ENCODE measurements around the gene NAGA. TPM values are rescaled to one million over a fixed set of nuclear protein-coding genes. Genes with fewer than 3 reads are reported as not detected.

The NAGA gene
- total and polyA plus RNA-seq, 5 donors, result 9.4 to 16.3 (median 15.0) TPM

DNA sequence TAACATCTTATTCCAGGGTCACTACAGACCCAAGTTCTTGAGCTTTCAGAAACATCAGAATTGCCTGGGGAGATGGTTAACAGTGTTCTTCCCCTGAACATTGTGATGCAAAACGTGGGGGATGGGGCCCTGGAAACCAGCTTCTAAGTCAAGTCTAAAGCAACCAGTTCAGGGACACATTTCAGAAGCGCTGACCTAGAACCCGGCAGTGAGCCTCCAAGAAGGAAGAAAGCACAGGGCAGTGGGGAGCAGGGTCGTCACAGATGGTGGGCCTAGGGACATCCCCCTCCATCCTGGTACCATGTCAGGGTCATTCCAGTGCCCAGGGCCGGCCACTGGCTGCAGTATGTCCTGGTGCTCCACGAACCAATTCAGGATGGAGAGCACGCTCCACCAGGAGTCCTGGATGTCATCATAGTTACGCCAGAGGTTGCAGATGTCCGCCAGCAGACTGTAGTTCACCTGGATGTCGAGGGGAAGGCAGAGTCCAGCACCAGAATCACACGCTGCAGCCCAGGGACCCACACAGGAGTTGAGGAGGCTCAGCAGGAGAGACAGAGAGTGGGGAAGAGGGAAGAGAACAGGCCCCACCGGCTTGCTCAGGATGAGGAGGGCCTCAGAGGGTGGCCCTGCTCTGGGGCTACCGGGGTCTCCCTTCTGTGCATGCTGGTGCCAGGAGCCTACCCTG lies 5.0 kb downstream of the NAGA start:
- no peaks in the 10 kb centered on the region for H3K4me1 ChIP-seq (ENCODE audit: control insufficient read depth, insufficient read depth, low read length)
- no peak overlapping the region for H3K4me3 ChIP-seq (ENCODE audit: low read length)
- ATAC-seq (no peak), DNase-seq (no peak)
- no peaks in the 10 kb centered on the region for H3K27me3 ChIP-seq (ENCODE audit: control insufficient read depth, insufficient read depth)
- H3K9me3 ChIP-seq (ENCODE audit: control insufficient read depth, low read length), result no peaks in the 10 kb centered on the region
- H3K27ac ChIP-seq (ENCODE audit: low read length), result no peak overlapping the region
- 87% methylated on average over 13 of the region's 13 CpGs for WGBS
- intact Hi-C loops (cut with DNase I), result no loop called here

DNA sequence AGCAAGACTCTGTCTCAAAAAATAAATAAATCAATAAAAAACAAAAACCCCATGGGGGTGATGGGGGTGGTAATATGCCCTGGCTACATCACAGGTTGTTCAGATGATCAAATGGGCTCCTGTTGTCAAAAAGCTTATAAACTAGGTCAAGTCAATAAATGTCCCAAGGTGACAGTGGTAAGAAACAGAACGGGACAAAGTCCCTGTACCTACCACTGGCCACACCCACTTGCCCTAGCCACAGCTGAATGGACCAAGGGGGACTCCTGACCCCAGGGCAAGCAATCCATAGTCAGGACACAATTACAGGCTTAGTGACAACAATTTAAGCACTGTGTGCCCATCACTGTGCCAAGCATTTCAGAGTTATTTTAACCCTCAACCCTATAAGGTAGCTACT lies 6.0 kb downstream of the NAGA start:
- H3K9me3 ChIP-seq (ENCODE audit: control insufficient read depth, low read length), result no peaks in the 10 kb centered on the region
- no peaks in the 10 kb centered on the region for H3K27me3 ChIP-seq (ENCODE audit: control insufficient read depth, insufficient read depth)
- no peak overlapping the region for H3K27ac ChIP-seq (ENCODE audit: low read length)
- intact Hi-C loops (cut with DNase I), result no loop called here
- H3K4me1 ChIP-seq (ENCODE audit: control insufficient read depth, insufficient read depth, low read length), result no peaks in the 10 kb centered on the region
- ATAC-seq, result no peak
- 97% methylated on average over 1 of the region's 1 CpG for WGBS
- no peak for DNase-seq
- H3K4me3 ChIP-seq (ENCODE audit: low read length), result no peak overlapping the region

DNA sequence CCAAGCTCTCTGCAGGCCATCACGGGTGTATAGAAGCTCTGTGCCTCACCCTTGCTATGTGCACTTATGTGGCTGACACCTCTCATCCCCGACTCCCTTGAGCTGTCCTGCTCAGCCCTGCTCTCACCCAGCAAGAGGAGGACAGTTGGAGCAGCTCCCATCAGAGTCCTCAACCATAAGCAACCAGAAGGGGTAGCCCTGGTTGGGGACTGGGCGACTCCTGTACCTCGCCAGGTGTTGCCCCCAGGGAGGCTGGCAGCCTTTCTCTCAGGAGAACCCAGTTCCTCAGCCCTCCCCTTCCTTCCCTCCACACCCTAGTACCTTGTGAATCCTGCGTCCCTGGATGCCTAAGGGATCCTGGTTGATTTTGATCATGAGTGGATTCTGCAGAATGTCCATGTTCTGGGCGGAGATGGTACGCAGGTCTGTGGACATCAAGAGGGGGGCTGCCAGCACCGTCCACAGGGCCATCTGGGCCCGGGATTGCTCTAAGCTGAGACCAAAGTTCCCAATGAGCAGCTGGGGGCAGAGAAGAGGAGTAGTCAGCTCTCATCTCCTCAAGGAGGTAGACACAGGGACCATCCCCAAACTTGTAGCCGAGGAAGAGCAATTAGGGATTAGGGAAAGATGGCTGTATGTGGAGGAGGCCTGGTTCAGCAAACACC lies 8.0 kb downstream of the NAGA start:
- Histone ChIP-seq H3K9me3 (ENCODE audit: control insufficient read depth, low read length) (no peaks in the 10 kb centered on the region), H3K27ac (ENCODE audit: low read length) (no peak overlapping the region), H3K27me3 (ENCODE audit: control insufficient read depth, insufficient read depth) (no peaks in the 10 kb centered on the region), H3K4me3 (ENCODE audit: low read length) (no peak overlapping the region), H3K4me1 (ENCODE audit: control insufficient read depth, insufficient read depth, low read length) (no peaks in the 10 kb centered on the region)
- 93% methylated on average over 10 of the region's 10 CpGs for WGBS
- ATAC-seq (no peak), DNase-seq (no peak)
- intact Hi-C loops (cut with DNase I), result no loop called here

DNA sequence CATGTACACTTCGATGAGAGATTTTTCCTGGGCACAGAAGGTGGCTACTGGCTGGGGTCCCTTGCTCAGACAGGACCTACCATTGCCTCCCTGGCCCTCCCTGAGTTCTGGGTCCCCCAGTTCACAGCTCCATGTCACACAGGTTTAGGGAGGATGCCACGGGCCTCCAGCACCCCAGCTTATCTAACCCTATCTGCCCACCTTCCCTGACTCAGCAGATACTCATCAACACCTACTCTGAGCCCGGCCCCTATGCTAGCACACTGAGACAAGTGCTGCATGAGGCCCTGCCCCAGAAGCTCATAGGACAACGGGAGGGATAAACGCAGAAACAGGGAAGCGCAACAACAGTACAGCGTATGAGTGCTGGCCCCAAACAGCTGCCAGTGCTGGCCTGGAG lies 9.6 kb downstream of the NAGA start:
- intact Hi-C loops (cut with DNase I), result no loop called here
- no peak overlapping the region for H3K4me3 ChIP-seq (ENCODE audit: low read length)
- no peaks in the 10 kb centered on the region for H3K27me3 ChIP-seq (ENCODE audit: control insufficient read depth, insufficient read depth)
- WGBS, result 93% methylated on average over 7 of the region's 7 CpGs
- no peak overlapping the region for H3K27ac ChIP-seq (ENCODE audit: low read length)
- no peak for ATAC-seq
- H3K4me1 ChIP-seq (ENCODE audit: control insufficient read depth, insufficient read depth, low read length), result no peaks in the 10 kb centered on the region
- DNase-seq, result no peak
- H3K9me3 ChIP-seq (ENCODE audit: control insufficient read depth, low read length), result no peaks in the 10 kb centered on the region

DNA sequence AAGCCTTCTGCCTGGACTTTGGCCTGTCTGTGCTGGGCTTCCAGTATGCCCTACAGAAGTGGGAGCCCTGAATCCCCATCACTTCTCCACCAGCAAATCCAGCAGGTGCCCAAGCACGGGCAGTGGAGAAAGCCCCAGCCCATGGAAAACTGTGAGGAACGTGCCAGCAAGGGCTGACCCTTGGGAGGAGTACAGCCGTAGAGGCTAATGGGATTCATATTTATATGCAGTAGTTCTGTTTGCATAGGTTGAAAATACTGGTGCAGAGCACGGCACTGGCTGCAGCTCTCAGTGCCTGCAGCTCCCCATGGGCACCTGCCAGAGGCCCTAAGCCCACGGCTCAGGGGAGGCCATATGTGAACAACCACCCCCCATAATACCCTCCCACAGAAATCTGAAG lies 10.1 kb downstream of the NAGA start:
- intact Hi-C loops (cut with DNase I), result no loop called here
- DNase-seq, result no peak

DNA sequence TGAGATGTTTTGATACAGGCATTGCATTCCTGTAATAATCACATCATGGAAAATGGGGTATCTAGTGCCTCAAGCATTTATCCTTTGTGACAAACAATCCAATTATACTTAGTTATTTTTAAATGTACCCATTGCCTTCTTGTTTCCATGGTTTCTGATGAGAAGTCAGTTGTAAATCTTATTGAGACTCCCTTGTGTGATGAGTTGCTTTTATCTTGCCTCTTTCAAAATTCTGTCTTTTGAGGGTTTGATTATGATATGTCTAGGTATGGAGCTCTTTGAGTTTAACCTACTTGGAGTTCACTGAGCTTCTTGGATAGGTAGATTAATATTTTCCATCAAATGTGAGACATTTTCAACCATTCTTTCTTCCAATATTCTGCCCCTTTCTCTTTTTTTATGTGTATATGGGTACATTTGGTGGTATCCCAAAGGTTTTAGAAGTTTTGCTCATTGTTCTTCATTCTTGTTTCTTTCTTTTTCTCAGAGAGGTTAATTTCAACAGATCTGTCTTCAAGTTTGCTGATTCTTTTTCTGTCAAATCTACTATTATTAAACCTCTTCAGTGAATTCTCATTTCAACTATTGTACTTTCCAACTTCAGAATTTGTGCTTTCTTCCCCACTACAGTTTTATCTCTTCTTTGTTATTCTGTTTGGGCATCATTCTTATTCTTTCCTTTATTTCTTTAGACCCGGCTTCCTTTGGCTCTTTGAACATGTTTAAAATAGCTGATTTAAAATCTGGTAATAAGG lies 13.7 kb downstream of the NAGA start:
- WGBS, result 99% methylated on average over 1 of the region's 1 CpG
- Histone ChIP-seq H3K4me3 (ENCODE audit: low read length) (no peak overlapping the region), H3K27ac (ENCODE audit: low read length) (no peak overlapping the region), H3K27me3 (ENCODE audit: control insufficient read depth, insufficient read depth) (no peaks in the 10 kb centered on the region), H3K4me1 (ENCODE audit: control insufficient read depth, insufficient read depth, low read length) (no peaks in the 10 kb centered on the region), H3K9me3 (ENCODE audit: control insufficient read depth, low read length) (no peaks in the 10 kb centered on the region)
- no peak for DNase-seq
- ATAC-seq, result no peak
- intact Hi-C loops (cut with DNase I), result no loop called here

More for the DNA sequence above, 10.1 kb downstream of the NAGA start:
- Histone ChIP-seq H3K9me3 (ENCODE audit: control insufficient read depth, low read length) (no peaks in the 10 kb centered on the region), H3K4me3 (ENCODE audit: low read length) (no peak overlapping the region), H3K27ac (ENCODE audit: low read length) (no peak overlapping the region), H3K4me1 (ENCODE audit: control insufficient read depth, insufficient read depth, low read length) (no peaks in the 10 kb centered on the region), H3K27me3 (ENCODE audit: control insufficient read depth, insufficient read depth) (no peaks in the 10 kb centered on the region)
- ATAC-seq, result no peak
- 97% methylated on average over 5 of the region's 5 CpGs for WGBS

DNA sequence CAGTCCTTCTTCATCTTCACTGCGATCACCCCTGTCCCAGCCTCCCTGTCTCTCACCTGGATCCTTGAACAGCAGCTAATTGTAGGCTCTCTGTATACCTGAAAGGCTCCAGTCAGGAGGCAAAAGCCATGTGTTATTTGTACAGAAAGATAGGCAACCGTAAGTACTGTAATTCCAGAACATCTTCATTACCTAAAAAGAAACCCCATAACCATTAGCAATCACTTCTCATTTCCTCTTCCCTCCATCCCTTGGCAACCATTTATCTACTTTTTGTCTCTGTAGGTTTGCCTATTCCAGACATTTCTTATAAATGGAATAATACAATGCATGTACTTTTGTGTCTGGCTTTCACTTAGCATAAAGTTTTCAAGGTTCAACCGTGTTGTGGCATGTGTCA lies 17.8 kb downstream of the NAGA start:
- 82% methylated on average over 3 of the region's 3 CpGs for WGBS
- no peak overlapping the region for H3K4me3 ChIP-seq (ENCODE audit: low read length)
- intact Hi-C loops (cut with DNase I), result no loop called here
- H3K9me3 ChIP-seq (ENCODE audit: control insufficient read depth, low read length), result no peaks in the 10 kb centered on the region
- ATAC-seq (no peak), DNase-seq (no peak)
- H3K27ac ChIP-seq (ENCODE audit: low read length), result no peak overlapping the region
- H3K4me1 ChIP-seq (ENCODE audit: control insufficient read depth, insufficient read depth, low read length), result no peaks in the 10 kb centered on the region
- H3K27me3 ChIP-seq (ENCODE audit: control insufficient read depth, insufficient read depth), result no peaks in the 10 kb centered on the region

DNA sequence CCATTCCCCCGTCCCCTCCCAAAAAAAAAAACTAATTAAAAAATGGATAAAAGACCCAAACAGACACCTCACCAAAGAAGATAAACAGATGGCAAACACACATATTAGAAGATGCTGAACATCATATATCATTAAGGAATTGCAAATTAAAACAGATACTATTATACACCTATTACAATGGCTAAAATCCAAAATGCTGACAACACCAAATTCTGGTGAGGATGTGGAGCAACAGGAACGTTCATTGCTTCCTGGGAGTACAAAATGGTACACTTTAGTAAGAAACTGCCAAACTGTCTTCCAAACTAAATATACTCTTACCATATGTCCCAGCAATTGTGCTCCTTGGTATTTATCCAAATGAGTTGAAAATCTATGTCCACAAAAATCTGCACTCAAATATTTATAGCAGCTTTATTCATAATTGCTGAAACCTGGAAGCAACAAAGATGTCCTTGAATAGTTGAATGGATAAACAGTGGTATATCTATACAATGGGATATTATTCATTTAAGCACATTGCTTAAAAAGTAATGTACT lies 19.9 kb downstream of the NAGA start:
- ATAC-seq (no peak), DNase-seq (no peak)
- Histone ChIP-seq H3K4me1 (ENCODE audit: control insufficient read depth, insufficient read depth, low read length) (no peaks in the 10 kb centered on the region), H3K27ac (ENCODE audit: low read length) (no peak overlapping the region), H3K9me3 (ENCODE audit: control insufficient read depth, low read length) (no peaks in the 10 kb centered on the region), H3K27me3 (ENCODE audit: control insufficient read depth, insufficient read depth) (no peaks in the 10 kb centered on the region), H3K4me3 (ENCODE audit: low read length) (no peak overlapping the region)
- 61% methylated on average over 2 of the region's 2 CpGs for WGBS
- intact Hi-C loops (cut with DNase I), result no loop called here

DNA sequence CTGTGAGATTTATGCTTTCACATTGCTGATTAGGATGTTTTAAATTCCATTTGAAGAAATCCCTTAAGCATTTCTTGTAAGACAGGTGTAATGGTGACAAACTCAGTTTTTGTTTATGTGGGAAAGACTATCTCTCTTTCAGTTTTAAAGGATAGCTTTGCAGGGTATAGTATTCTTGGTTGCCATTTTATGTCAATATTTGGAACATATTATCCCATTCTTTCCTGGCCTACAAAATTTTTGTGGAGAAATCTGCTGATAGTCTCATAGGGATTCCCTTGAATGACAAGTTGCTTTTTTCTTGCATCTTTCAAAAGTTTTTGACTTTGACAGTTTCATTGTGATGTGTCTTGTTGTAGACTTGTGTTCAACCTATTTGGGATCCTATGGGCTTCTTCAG lies 28.8 kb downstream of the NAGA start:
- Histone ChIP-seq H3K4me3 (ENCODE audit: low read length) (no peak overlapping the region), H3K27ac (ENCODE audit: low read length) (no peak overlapping the region), H3K9me3 (ENCODE audit: control insufficient read depth, low read length) (no peaks in the 10 kb centered on the region), H3K4me1 (ENCODE audit: control insufficient read depth, insufficient read depth, low read length) (no peaks in the 10 kb centered on the region), H3K27me3 (ENCODE audit: control insufficient read depth, insufficient read depth) (no peaks in the 10 kb centered on the region)
- intact Hi-C loops (cut with DNase I), result no loop called here
- ATAC-seq (no peak), DNase-seq (no peak)

DNA sequence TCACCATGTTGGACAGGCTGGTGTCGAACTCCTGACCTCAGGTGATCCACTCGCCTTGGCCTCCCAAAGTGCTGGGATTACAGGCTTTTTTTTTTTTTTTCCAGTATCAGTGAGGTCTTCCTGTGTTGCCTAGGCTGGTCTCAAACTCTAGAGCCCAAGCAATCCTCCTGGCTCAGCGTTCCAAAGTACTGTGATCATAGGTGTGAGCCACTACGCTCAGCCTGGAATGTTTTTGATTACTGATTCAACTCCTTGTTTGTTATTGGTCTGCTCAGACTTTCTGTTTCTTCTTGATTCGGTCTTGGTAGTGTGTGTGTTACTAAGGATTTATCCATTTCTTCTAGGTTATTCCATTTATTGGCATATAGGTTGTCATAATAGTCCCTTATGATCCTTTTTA lies 31.3 kb downstream of the NAGA start:
- H3K27ac ChIP-seq (ENCODE audit: low read length), result no peak overlapping the region
- H3K9me3 ChIP-seq (ENCODE audit: control insufficient read depth, low read length), result no peaks in the 10 kb centered on the region
- DNase-seq (no peak), ATAC-seq (no peak)
- H3K27me3 ChIP-seq (ENCODE audit: control insufficient read depth, insufficient read depth), result no peaks in the 10 kb centered on the region
- no peaks in the 10 kb centered on the region for H3K4me1 ChIP-seq (ENCODE audit: control insufficient read depth, insufficient read depth, low read length)
- no peak overlapping the region for H3K4me3 ChIP-seq (ENCODE audit: low read length)
- 94% methylated on average over 5 of the region's 5 CpGs for WGBS
- intact Hi-C loops (cut with DNase I), result no loop called here

DNA sequence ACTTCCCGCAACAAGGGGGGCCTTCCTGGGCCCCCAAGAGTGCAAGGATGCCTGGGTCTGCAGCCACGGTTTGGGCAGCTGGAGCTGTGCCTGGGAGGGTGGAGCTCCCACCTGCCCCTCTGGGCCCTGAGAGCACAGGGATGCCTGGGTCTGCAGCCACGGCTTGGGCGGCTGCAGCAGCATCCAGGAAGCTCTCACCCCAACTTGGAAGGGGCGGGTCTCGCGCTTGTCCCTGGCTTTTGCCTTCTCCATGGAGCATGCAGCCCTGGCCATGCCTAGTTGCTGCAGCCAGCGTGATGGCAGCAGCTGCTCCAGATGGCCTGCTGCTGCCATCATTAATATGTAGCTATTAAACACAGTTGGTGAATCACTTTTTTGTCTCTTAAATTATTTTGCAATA lies 35.4 kb downstream of the NAGA start:
- Histone ChIP-seq H3K4me3 (ENCODE audit: low read length) (no peak overlapping the region), H3K4me1 (ENCODE audit: control insufficient read depth, insufficient read depth, low read length) (no peaks in the 10 kb centered on the region), H3K27me3 (ENCODE audit: control insufficient read depth, insufficient read depth) (no peaks in the 10 kb centered on the region), H3K9me3 (ENCODE audit: control insufficient read depth, low read length) (no peaks in the 10 kb centered on the region), H3K27ac (ENCODE audit: low read length) (no peak overlapping the region)
- intact Hi-C loops (cut with DNase I), result no loop called here
- DNase-seq (no peak), ATAC-seq (no peak)
- 88% methylated on average over 8 of the region's 8 CpGs for WGBS
